ENCODE data around the gene SEMA6B. TPM values are rescaled to one million over a fixed set of nuclear protein-coding genes. Genes with fewer than 3 reads are reported as not detected.

The SEMA6B gene
- total RNA-seq, 2 donors from 2014 or later = 28.9 to 67.8 TPM

GRCh38 chr19:4585556-4585955 lies 26.1 kb upstream of the SEMA6B start:
- H3K36me3 Mint-ChIP-seq (ENCODE audit: low read depth) = no peaks in the 10 kb centered on the region
- H3K27me3 Mint-ChIP-seq (ENCODE audit: insufficient read depth) = peaks cover 30% of the 10 kb centered on the region
- Histone ChIP-seq H3K9ac (ENCODE audit: extremely low read depth, low read length, poor library complexity, severe bottlenecking) (no peak overlapping the region), H3K9me3 (ENCODE audit: control insufficient read depth, low read length) (no peaks in the 10 kb centered on the region), H3K4me3 (ENCODE audit: low read length) (no peak overlapping the region), H3K36me3 (ENCODE audit: control insufficient read depth, insufficient read depth, low read length) (no peaks in the 10 kb centered on the region), H3K4me1 (ENCODE audit: control insufficient read depth, insufficient read depth, low read length) (no peaks in the 10 kb centered on the region), H3K27me3 (ENCODE audit: control insufficient read depth, insufficient read depth, low read length, poor library complexity, severe bottlenecking) (peaks cover 13% of the 10 kb centered on the region), H3K27ac (ENCODE audit: low read depth, low read length) (no peak overlapping the region)
- DNase-seq = no peak
- no peaks in the 10 kb centered on the region for H3K9me3 Mint-ChIP-seq
- no peaks in the 10 kb centered on the region for H3K4me1 Mint-ChIP-seq
- H3K4me3 Mint-ChIP-seq = peak overlapping the region; percentile 45
- no peak overlapping the region for H3K27ac Mint-ChIP-seq
- WGBS, 2 experiments (ENCODE audit: insufficient coverage in 1 of 2, insufficient read length in 1 of 2) = 80% methylated on average over 1 of the region's 1 CpG; no CpG with 5 or more reads in 1 of the 2 experiments
- TF ChIP-seq CTCF (conservative IDR thresholded peaks at IDR 0.05) = no peak

GRCh38 chr19:4584670-4585460 lies 25.4 kb upstream of the SEMA6B start:
- Histone ChIP-seq H3K27ac (ENCODE audit: low read depth, low read length) (peak overlapping the region; percentile 38), H3K4me1 (ENCODE audit: control insufficient read depth, insufficient read depth, low read length) (no peaks in the 10 kb centered on the region), H3K9me3 (ENCODE audit: control insufficient read depth, low read length) (no peaks in the 10 kb centered on the region), H3K36me3 (ENCODE audit: control insufficient read depth, insufficient read depth, low read length) (no peaks in the 10 kb centered on the region), H3K27me3 (ENCODE audit: control insufficient read depth, insufficient read depth, low read length, poor library complexity, severe bottlenecking) (peaks cover 18% of the 10 kb centered on the region), H3K9ac (ENCODE audit: extremely low read depth, low read length, poor library complexity, severe bottlenecking) (peak overlapping the region; percentile 41), H3K4me3 (ENCODE audit: low read length) (peak overlapping the region; percentile 74)
- no peak for TF ChIP-seq CTCF (conservative IDR thresholded peaks at IDR 0.05)
- 9 to 10% methylated on average over 19 to 43 of the region's 45 CpGs for WGBS, 2 experiments (ENCODE audit: insufficient coverage in 1 of 2, insufficient read length in 1 of 2)
- H3K36me3 Mint-ChIP-seq (ENCODE audit: low read depth) = no peaks in the 10 kb centered on the region
- H3K4me1 Mint-ChIP-seq = no peaks in the 10 kb centered on the region
- H3K27ac Mint-ChIP-seq = no peak overlapping the region
- peak; percentile 84 for DNase-seq
- H3K27me3 Mint-ChIP-seq (ENCODE audit: insufficient read depth) = peaks cover 35% of the 10 kb centered on the region
- H3K9me3 Mint-ChIP-seq = no peaks in the 10 kb centered on the region
- H3K4me3 Mint-ChIP-seq = peak overlapping the region; percentile 45

GRCh38 chr19:4583961-4584669 lies 24.6 kb upstream of the SEMA6B start:
- H3K27ac ChIP-seq (ENCODE audit: low read depth, low read length) = peak overlapping the region; percentile 38
- Mint-ChIP-seq H3K4me1 (no peaks in the 10 kb centered on the region), H3K36me3 (ENCODE audit: low read depth) (no peaks in the 10 kb centered on the region), H3K27me3 (ENCODE audit: insufficient read depth) (peaks cover 41% of the 10 kb centered on the region), H3K9me3 (no peaks in the 10 kb centered on the region), H3K4me3 (peak overlapping the region; percentile 45), H3K27ac (no peak overlapping the region)
- H3K36me3 ChIP-seq (ENCODE audit: control insufficient read depth, insufficient read depth, low read length) = no peaks in the 10 kb centered on the region
- peak overlapping the region; percentile 74 for H3K4me3 ChIP-seq (ENCODE audit: low read length)
- H3K27me3 ChIP-seq (ENCODE audit: control insufficient read depth, insufficient read depth, low read length, poor library complexity, severe bottlenecking) = peaks cover 26% of the 10 kb centered on the region
- H3K4me1 ChIP-seq (ENCODE audit: control insufficient read depth, insufficient read depth, low read length) = no peaks in the 10 kb centered on the region
- H3K9ac ChIP-seq (ENCODE audit: extremely low read depth, low read length, poor library complexity, severe bottlenecking) = peak overlapping the region; percentile 41
- TF ChIP-seq CTCF (conservative IDR thresholded peaks at IDR 0.05) = no peak
- peak; percentile 91 for DNase-seq
- 2 to 7% methylated on average over 25 to 49 of the region's 49 CpGs for WGBS, 2 experiments (ENCODE audit: insufficient coverage in 1 of 2, insufficient read length in 1 of 2)
- H3K9me3 ChIP-seq (ENCODE audit: control insufficient read depth, low read length) = no peaks in the 10 kb centered on the region
